H4 (cell line): ENCODE results near the gene CACNA2D1. TPM values are rescaled to one million over a fixed set of nuclear protein-coding genes. Genes with fewer than 3 reads are reported as not detected.

Experiments
- DNase-seq: peaks from one replicate; pipeline ENCODE4 v3.0.0-alpha.2; 2015; ENCODE audit warnings: low spot score
- total RNA-seq: library from RNA; depleted of rRNA; stranded (reverse); fragments of >200 nt; shearing (Covaris generic); gene quantifications from 2 replicates; pipeline ENCODE4 v1.2.3, GENCODE V29; 2014

Gene CACNA2D1
- total RNA-seq, 1 experiment from 2014 or later: 28.0 TPM

GRCh38 chr7:82343716-82344115, 99.9 kb downstream of the CACNA2D1 start:
- no peak for DNase-seq

- DNase-seq: no peak
These were observed 103.6 kb downstream of the CACNA2D1 start for GRCh38 chr7:82339958-82340357.

DNA sequence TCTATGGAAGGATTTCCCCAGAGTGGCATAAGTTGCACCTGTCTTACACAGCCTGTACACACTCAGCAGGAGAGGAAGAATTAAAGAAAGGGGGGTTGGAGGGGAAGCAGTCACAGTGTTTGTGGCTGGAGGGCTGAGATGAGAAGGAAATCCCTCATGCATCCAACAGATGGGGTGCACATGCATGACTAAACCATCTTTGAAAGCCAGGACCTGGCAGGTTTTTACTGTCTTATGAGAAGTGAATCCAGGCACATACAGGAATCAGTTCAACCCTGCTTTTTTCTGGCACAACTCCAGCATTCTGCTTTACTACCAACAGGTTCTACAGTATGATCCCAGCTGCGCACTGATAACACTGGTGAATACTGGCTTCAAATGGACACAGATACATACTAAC, 107.7 kb downstream of the CACNA2D1 start:
- peak; percentile 29 for DNase-seq

- DNase-seq: no peak
These were observed 108.6 kb downstream of the CACNA2D1 start for GRCh38 chr7:82335001-82335400.

- DNase-seq: no peak
These were observed 112.3 kb downstream of the CACNA2D1 start for GRCh38 chr7:82331234-82331633.

- DNase-seq: no peak
These were observed 112.8 kb downstream of the CACNA2D1 start for GRCh38 chr7:82330706-82331215.

DNA sequence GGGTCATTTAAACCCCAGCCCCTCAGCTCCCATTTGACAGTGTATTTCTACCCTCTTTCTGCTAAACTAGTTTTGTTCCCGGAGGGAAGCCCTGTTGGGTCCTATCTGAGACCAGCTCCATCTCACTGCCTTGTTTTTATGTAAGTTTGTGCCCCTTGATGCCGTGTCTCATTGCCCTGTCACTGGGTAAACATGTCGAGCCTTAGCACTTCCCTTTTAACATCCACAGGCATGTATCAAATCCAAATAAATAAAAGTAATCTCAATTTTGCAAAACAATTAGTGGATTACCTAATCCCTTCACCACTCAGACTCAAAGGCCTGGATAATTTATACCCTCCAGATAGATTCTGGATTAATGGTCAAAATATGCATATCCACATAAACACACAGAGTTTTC, 115.7 kb downstream of the CACNA2D1 start:
- DNase-seq: no peak

- no peak for DNase-seq
These were observed 118.2 kb downstream of the CACNA2D1 start for GRCh38 chr7:82325416-82325815.

- DNase-seq: no peak
These were observed 119.8 kb downstream of the CACNA2D1 start for GRCh38 chr7:82323806-82324205.

GRCh38 chr7:82319674-82320118, 123.9 kb downstream of the CACNA2D1 start:
- peak; percentile 65 for DNase-seq

DNA sequence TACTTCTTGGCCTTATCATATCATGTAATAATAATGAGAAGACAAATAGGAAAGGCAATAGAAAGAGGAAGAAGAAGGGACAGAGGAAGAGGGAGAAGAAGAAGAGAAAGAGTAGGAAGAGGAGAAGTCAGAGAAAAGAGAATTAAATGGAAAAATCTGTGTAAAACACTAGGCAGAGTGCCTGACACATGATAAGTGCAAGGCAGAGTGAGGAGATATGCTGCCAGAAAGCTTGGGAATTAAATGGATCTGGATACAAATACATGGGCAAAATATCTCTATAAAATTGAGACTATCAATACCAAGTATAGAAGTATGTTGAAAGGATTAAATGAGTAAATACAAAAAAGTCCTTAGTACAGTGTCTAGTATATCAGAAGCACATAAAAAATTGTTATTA, 124.8 kb downstream of the CACNA2D1 start:
- no peak for DNase-seq

DNA sequence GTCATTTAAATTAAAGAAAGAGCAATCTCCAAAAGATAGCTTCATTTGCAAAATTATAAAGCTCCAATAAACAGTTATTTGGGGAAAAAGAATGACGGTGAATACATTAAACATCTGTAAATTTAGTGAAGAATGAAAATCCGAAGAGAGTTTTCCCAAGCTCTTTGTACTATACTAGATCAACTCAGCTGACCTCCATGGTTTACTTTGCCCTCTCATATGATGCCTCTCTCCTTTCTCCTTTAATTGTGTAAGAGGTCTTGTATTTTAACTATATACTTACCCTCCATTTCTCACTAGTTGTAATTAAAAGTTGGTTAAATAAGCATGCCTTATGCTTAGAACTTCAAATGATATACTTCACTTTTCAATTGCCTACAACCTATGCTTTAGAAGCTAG, 125.8 kb downstream of the CACNA2D1 start:
- no peak for DNase-seq

- no peak for DNase-seq
These were observed 126.3 kb downstream of the CACNA2D1 start for GRCh38 chr7:82317257-82317721.

GRCh38 chr7:82313269-82313668, 130.3 kb downstream of the CACNA2D1 start:
- DNase-seq: no peak

GRCh38 chr7:82312646-82313045, 130.9 kb downstream of the CACNA2D1 start:
- no peak for DNase-seq

DNA sequence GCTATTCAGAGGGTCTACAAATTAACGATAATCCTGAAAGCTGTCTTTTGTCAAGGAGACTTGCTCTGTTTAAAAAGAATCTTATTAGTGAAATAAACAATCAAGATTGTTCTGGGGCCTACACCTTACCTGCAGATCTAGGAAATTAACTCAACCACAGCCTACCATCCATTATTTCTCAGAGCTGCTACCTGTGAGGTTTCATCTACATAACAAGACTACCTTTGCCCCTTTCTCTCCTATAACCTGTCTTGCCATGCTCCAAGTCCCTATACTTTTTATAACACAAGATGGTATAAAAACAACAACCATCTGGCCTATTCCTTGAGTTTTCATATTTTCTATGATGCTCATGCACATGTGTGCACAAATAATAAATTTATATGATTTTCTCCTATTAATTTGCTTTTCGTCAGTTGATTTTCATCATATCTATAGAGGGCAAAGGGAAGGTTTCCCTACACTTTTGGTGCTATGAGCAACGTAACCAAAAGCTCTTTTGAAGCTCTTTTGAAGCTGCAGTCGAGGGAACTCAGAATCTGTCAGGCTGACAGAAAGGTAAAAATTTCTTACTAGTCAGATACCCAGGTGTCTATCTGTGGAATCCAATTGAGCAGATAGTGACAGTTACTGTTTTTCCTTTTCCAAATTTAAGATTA, 138.1 kb downstream of the CACNA2D1 start:
- no peak for DNase-seq

DNA sequence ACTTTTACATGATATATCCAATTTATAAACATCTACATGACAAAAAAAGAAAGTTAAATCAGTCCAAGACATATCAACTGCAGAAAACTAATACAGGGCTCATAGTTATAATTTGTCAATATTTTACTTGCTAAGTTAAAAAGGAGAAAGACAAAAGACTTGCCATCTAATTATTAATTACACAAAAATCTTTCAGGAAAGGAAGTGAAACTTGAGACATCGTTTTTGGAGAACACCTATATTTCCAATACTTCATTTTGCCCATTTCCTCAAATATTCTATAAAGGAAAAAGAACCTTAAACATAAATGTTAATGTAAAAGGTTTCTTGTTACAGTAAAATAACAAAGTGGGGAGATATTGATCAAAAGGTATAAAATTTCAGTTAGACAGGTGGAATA, 148.7 kb downstream of the CACNA2D1 start:
- no peak for DNase-seq

DNA sequence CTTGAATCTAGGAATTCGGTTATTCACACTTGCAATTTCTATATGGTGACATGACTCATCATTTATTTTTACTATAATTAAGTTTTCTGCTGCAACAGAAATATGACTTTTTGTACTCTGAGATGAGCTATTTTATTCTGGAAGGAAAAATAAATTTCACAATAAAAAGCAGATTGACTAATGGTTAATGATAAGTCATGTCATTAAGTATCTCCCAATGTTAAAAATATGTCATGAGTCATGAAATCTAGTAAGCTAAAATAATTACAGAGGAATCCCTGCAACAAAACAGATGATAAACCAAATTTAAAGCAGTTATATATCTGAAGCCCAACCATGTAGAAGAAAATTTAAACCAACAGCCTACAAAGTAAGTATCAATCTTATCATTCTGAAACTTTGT, 149.2 kb downstream of the CACNA2D1 start:
- DNase-seq: no peak

DNA sequence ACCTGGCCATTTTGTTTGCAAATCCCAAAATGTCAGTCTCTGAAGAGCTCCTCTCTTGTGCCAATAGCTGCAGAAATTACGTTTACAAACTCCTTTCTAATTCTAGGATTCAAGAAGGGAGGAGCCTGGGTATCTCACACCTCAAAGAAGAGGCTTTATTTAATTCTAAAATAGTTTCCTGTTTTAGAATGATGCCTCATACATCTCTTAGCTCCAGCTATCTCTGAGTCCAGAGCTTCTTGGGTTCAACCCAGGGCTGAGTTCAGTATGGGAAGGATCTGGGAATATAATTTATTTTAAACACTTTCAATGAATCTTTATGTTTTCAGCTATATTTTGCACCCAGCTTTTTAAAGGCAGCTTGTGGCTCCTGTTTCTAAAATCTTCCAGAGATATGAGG, 150.1 kb downstream of the CACNA2D1 start:
- DNase-seq: no peak

GRCh38 chr7:82291931-82292330, 151.6 kb downstream of the CACNA2D1 start:
- no peak for DNase-seq

- no peak for DNase-seq
These were observed 153.7 kb downstream of the CACNA2D1 start for GRCh38 chr7:82289889-82290288.

DNA sequence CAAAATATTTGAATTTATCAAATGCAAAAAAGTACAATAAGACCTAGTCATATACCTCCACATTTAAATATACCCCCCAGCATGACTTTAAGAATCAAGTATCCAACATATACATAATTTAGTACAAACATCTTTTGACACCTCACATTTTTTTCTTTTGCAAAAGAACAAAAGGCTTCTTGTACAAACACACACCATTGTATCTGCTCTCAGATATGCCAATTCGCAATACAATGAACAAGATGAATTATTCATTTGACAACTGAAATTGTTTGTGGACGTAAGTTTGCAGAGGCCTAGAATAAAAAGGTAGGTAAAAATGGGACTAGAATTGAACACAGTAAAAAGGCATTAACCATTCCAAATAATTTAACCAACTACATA, 154.4 kb downstream of the CACNA2D1 start:
- DNase-seq: no peak

DNA sequence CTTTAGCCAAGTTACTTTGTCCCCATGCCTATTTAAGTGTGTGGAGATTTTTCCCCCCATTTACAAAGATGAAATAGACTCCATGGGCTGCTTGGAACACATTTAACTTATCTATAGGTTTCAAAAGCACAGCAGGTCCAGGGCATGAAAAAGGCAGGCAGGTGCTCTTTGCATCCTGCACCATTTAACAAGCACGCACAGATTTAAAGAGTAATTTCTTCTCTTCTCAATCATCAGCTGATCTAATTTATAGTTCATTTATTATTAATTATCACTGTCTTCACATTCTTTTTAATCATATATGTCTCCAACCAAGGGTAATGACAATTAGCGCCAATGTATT, 156.8 kb downstream of the CACNA2D1 start:
- no peak for DNase-seq
